Measurements from ENCODE around the gene CES2.

The CES2 gene

DNA sequence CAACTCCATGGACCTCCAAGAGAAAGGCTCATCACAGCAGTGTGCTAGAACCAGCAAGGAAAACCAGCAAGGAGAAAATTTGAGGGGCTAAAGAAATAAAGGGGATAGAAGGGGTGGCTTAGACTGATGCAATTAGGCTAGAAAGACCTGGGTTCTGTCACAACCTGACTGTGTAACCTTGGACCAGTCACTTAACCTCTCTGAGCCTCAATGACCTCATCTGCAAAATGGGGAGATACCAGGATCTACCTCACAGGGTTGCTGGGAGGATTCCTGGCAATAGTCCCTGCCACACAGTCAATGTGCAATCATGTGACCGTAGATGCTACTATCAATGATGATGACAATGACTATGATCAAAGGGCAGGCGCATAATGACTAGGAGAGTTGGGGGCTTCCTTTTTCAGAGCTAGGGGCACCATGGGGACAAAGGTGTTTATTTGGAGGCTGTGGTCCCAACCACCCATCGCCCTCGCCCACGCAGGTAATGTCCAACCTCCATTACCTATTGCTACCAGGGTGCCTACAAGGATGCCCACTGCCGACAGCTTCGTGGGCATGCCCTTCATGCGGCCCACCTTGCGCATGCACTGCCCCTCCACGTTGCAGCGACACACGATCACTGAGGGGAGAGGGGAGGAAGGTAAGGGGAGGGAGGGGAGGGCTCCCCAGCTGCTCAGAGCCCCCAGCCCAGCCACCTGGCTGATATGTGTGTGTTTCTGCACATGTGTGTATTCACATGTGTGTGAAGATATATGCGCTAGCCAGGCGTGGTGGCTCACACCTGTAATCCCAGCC is 26.4 kb upstream of the CES2 start:
- H3K4me3 Mint-ChIP-seq = no peak overlapping the region
- H3K27me3 Mint-ChIP-seq = no peaks in the 10 kb centered on the region
- no peak overlapping the region for H3K27ac Mint-ChIP-seq
- no peaks in the 10 kb centered on the region for H3K9me3 Mint-ChIP-seq
- no peaks in the 10 kb centered on the region for H3K36me3 Mint-ChIP-seq (ENCODE audit: low read depth)
- no peaks in the 10 kb centered on the region for H3K4me1 Mint-ChIP-seq (ENCODE audit: low read depth)

DNA sequence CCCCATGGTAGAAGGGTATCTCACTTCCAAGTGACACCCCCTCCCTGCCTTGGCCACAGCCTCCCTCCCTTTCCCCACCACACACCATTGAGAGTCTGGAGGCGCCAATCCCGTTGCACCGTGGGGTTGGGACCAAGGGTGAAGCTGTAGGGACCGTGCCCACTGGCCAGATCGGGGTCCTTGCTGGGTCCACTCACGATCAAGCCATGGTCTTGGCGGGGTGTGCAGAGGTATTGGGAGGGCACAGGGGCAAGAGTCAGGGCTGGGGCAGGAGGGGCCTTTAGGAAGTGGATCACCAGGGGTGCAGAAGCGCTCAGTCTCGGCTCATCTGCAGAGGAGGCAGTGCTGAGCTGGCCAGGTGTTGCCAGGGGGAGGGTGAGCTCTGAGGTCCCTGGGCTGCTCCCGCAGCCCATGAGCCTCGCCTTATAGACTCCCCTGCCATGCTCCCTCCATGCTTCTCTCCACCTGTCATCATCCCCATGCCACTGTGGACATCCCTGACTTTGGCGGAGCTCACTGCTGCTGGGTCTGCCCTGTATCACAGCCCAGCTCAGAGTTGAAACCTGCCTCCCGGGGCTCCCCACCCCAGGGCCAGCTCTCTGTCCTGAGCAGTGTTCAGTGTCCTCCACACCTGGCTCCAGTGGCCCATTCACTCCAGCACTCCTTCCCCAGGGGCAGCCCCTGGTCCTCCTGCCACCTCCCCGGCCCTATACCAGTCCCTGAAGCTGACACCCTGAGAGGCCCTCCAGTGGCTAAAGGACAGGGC is 25.0 kb upstream of the CES2 start:
- Mint-ChIP-seq H3K27me3 (no peaks in the 10 kb centered on the region), H3K4me1 (ENCODE audit: low read depth) (no peaks in the 10 kb centered on the region), H3K9me3 (no peaks in the 10 kb centered on the region), H3K27ac (no peak overlapping the region), H3K36me3 (ENCODE audit: low read depth) (no peaks in the 10 kb centered on the region), H3K4me3 (no peak overlapping the region)

DNA sequence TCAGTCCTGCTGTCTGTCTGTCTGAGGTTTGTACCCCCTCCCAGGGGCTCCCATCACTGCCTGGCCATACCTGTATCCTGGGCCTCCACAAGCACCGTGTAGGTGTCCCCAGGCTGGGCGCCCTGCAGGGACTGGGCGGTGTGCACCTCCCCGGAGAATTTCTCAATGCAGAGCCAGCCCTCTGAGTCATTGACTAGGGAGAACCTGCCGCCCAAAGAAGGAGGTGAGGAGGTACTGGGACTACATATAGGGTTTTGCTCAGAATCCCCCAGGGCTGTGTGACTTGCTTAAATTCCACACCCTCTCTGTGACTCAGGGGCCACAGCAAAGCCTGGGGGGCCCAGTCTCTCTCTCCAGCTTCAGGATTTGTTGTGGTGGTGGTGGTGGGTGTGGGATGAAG is 24.2 kb upstream of the CES2 start:
- H3K27ac Mint-ChIP-seq = no peak overlapping the region
- no peaks in the 10 kb centered on the region for H3K36me3 Mint-ChIP-seq (ENCODE audit: low read depth)
- H3K27me3 Mint-ChIP-seq = no peaks in the 10 kb centered on the region
- H3K4me1 Mint-ChIP-seq (ENCODE audit: low read depth) = no peaks in the 10 kb centered on the region
- H3K4me3 Mint-ChIP-seq = no peak overlapping the region
- H3K9me3 Mint-ChIP-seq = no peaks in the 10 kb centered on the region

DNA sequence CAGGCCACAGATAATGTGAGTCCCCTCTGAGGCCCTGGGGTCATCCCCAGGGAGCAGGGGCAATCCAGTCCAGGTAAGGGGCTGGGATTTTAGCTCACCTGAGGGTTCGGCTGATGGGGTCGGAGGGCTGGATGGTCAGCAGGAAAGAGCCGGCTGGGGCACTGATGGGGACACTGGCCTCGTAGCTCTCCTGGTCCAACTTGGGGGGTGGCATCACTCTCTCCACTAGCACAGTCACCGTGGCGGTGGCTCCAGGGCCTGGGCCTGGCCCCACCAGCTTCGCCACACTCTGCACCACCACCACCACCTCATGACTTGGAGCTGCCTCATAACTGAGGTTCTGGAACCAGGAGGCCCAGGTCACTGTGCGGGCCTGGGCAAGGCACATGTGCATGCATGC is 23.5 kb upstream of the CES2 start:
- no peaks in the 10 kb centered on the region for H3K9me3 Mint-ChIP-seq
- no peaks in the 10 kb centered on the region for H3K36me3 Mint-ChIP-seq (ENCODE audit: low read depth)
- no peaks in the 10 kb centered on the region for H3K27me3 Mint-ChIP-seq
- H3K4me3 Mint-ChIP-seq = no peak overlapping the region
- H3K27ac Mint-ChIP-seq = no peak overlapping the region
- no peaks in the 10 kb centered on the region for H3K4me1 Mint-ChIP-seq (ENCODE audit: low read depth)

DNA sequence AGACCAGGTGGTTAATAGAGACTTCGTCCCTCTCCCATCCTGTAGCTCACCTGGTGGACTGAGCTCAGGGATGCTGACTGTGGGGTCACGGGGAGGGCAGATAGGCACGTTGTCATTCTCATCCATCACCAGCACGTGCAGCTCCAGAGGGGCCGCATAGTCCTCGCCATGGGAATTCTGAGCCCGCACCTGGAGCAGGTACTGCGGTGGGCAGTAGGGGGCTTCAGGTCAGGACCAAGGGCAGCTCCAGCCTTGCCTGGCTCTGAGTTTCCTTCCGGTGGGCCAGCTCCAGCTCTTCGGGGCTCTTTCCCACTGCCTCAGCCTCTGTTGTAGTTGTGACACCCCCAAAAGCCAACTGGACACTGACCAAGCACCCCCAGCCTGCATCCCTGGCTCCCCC is 22.2 kb upstream of the CES2 start:
- Mint-ChIP-seq H3K9me3 (no peaks in the 10 kb centered on the region), H3K4me1 (ENCODE audit: low read depth) (no peaks in the 10 kb centered on the region), H3K36me3 (ENCODE audit: low read depth) (no peaks in the 10 kb centered on the region), H3K4me3 (no peak overlapping the region), H3K27ac (no peak overlapping the region), H3K27me3 (no peaks in the 10 kb centered on the region)

DNA sequence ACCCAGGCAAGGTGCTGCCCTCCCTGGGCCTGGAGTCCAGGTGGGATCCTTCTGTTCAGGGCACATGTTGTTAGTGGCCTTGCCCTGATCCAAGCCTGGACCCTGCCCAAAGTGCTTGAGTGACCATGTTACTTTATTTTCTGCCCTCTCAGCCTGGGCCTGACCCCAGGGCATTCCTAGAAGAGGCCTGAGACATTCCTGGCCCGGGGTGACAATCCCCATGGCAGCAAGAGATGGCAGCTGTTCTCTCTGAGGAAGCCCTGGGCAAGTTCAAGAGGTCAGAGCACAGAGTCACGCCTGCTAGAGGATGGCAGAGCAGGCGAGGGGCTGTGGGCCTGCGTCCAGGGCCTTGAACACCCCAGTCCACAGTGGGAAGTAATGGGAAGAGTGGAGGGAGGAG is 21.6 kb upstream of the CES2 start:
- Mint-ChIP-seq H3K27me3 (no peaks in the 10 kb centered on the region), H3K4me3 (no peak overlapping the region), H3K4me1 (ENCODE audit: low read depth) (no peaks in the 10 kb centered on the region), H3K27ac (no peak overlapping the region), H3K9me3 (no peaks in the 10 kb centered on the region), H3K36me3 (ENCODE audit: low read depth) (no peaks in the 10 kb centered on the region)

DNA sequence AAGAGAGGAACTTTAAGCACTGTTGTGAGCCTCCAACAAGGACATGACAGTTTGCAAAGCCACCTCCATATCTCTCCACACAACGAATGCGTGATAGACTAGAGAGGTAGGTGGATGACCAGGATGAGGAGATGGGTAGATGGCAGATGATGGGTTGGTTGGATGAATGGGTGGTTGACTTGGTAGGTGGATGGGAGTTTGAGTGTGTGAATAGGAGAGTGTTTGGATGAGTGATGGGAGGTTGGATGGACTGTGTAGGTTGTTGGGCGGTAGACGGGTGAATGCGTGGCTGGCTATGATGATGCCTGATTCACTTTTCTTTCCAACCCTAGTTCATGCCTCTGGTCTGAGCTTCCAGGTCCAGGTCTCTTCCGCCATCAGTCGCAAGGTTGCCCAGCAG is 20.8 kb upstream of the CES2 start:
- peaks cover 4% of the 10 kb centered on the region for H3K27me3 Mint-ChIP-seq

DNA sequence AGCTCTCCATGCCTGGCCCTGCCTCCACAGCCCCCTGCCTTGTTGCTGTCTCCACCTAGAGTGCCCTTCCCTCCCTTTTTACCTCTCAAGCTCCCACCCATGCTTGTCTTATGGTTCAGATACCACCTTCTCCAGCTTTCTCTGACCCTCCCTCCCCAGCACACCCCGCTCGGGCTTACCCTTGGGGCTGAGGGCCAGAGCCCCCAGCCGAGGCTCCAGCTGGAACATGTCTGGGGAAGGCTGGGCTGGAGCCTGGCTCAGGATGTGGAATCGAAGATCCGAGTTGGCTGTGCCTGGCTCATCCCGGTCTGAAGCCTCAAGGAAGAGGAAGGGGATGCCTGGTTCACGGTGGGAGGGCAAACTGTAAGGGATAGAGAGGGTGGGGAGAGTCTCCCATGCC is 20.3 kb upstream of the CES2 start:
- Mint-ChIP-seq H3K4me1 (ENCODE audit: low read depth) (no peaks in the 10 kb centered on the region), H3K36me3 (ENCODE audit: low read depth) (no peaks in the 10 kb centered on the region), H3K27me3 (peaks cover 4% of the 10 kb centered on the region), H3K27ac (no peak overlapping the region), H3K4me3 (no peak overlapping the region), H3K9me3 (no peaks in the 10 kb centered on the region)

More for the DNA sequence above, 20.8 kb upstream of the CES2 start:
- H3K4me1 Mint-ChIP-seq (ENCODE audit: low read depth) = no peaks in the 10 kb centered on the region
- no peak overlapping the region for H3K4me3 Mint-ChIP-seq
- no peaks in the 10 kb centered on the region for H3K36me3 Mint-ChIP-seq (ENCODE audit: low read depth)
- no peaks in the 10 kb centered on the region for H3K9me3 Mint-ChIP-seq
- no peak overlapping the region for H3K27ac Mint-ChIP-seq

DNA sequence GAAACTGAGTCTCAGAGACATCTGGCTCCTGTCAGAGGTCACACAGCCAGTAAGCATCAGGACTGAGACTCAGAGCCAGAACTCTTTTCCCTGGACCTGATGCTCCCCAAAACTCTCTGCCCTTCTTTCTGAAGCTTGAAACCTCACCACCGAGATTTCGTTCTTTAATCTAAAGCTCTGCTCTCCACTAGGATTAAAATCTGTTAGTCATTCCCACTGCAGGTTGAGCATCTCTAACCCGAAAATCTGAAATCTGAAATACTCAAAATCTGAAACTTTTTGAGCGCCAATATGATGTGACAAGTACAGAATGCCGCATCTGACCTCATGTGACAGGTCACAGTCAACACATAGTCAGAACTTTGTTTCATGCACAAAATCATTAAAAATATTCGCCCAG is 18.8 kb upstream of the CES2 start:
- Mint-ChIP-seq H3K4me1 (ENCODE audit: low read depth) (no peaks in the 10 kb centered on the region), H3K36me3 (ENCODE audit: low read depth) (no peaks in the 10 kb centered on the region), H3K4me3 (no peak overlapping the region), H3K27ac (no peak overlapping the region), H3K9me3 (no peaks in the 10 kb centered on the region), H3K27me3 (peaks cover 11% of the 10 kb centered on the region)

DNA sequence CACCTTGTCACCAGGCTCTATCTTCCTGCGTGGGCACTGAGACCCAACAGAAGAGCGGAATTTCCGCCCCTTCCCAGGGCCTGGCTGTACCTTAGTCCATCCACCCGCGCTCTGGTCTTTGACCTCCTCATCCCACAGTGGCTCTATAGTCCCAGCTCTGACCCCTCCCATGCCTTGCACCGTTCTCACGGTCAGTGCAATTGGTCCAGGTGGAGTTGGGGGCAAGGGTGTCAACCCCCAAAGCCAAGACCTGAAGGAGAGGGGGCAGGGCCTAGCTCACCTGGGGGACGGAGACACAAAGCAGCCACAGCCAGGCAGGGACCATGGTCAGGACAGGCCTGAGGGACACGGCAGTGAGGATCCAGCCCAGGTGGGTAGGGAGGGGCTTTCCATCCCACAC is 17.6 kb upstream of the CES2 start:
- H3K4me3 Mint-ChIP-seq = no peak overlapping the region
- no peaks in the 10 kb centered on the region for H3K4me1 Mint-ChIP-seq (ENCODE audit: low read depth)
- no peaks in the 10 kb centered on the region for H3K36me3 Mint-ChIP-seq (ENCODE audit: low read depth)
- H3K9me3 Mint-ChIP-seq = no peaks in the 10 kb centered on the region
- no peak overlapping the region for H3K27ac Mint-ChIP-seq
- peaks cover 11% of the 10 kb centered on the region for H3K27me3 Mint-ChIP-seq

DNA sequence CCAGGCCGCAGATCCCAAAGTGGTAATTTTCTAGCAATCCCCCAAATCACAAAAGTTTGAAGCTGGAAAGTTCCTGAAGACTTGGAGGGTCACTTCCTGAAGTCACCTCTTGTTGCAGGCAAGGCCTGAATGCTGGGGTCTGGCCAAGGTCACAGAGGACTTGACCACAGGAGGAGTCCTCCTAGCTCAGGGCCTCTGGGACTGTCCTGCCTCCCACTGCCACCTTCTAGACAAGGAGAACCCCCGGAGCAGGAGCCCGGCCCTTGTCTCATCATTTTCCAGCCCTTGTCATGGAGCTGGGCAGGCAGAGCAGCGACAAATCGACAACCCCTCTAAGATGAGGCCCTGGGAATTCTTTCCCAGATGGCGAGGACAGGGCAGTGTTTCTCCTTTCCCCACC is 17.0 kb upstream of the CES2 start:
- H3K27me3 Mint-ChIP-seq = peaks cover 14% of the 10 kb centered on the region

DNA sequence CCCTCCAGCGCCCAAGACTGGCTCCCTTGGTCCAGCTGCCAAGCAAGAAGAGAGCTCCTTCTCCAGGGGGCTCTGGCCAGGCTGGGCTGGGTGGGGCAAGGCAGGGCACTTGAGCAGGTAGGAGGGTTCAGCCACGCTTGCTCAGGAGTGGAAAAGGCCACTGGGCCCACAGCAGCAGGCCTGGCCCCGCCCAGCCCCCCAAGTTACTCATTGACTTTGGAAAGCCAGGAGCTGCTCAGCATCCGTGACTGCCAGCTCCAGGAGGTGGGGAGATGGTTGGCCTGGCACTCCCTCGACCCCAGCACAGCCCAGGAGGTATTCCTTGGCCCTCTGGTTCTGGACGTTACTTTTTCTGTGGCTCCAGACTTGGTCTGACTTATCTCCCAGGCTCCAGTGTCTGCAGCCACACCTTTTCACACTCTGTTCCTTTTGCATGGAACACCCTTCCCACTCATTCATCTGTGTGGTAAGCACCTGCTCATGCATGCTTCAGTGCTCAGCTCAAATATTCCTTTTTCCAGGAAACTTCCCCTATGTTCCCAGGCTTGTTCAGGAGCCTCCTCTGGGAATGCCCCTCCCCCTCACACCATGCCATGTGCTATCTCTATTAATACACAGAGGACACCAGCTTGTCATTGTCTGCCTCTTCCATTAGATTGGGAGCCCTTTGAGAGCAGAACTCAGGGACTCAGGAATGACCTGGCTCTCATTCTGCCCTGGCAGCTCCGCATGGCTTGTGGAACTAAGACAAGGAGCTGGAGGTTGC is 16.3 kb upstream of the CES2 start, which contains the start of gene CDH16:
Gene CDH16 (minus strand): TSS at position 83 of the 766 bp plus-strand sequence. CDS start 820 bp downstream, outside the sequence.
- no peaks in the 10 kb centered on the region for H3K9me3 Mint-ChIP-seq
- no peak within 1 kb of the TSS for H3K4me3 Mint-ChIP-seq
- H3K27me3 Mint-ChIP-seq = peaks cover 20% of the 10 kb centered on the region
- no peak within 1 kb of the TSS for H3K27ac Mint-ChIP-seq
- H3K4me1 Mint-ChIP-seq (ENCODE audit: low read depth) = no peaks in the 10 kb centered on the region
- H3K36me3 Mint-ChIP-seq (ENCODE audit: low read depth) = no peaks in the 10 kb centered on the region

More for the DNA sequence above, 17.0 kb upstream of the CES2 start:
- Mint-ChIP-seq H3K4me3 (no peak overlapping the region), H3K27ac (no peak overlapping the region), H3K4me1 (ENCODE audit: low read depth) (no peaks in the 10 kb centered on the region), H3K36me3 (ENCODE audit: low read depth) (no peaks in the 10 kb centered on the region), H3K9me3 (no peaks in the 10 kb centered on the region)

DNA sequence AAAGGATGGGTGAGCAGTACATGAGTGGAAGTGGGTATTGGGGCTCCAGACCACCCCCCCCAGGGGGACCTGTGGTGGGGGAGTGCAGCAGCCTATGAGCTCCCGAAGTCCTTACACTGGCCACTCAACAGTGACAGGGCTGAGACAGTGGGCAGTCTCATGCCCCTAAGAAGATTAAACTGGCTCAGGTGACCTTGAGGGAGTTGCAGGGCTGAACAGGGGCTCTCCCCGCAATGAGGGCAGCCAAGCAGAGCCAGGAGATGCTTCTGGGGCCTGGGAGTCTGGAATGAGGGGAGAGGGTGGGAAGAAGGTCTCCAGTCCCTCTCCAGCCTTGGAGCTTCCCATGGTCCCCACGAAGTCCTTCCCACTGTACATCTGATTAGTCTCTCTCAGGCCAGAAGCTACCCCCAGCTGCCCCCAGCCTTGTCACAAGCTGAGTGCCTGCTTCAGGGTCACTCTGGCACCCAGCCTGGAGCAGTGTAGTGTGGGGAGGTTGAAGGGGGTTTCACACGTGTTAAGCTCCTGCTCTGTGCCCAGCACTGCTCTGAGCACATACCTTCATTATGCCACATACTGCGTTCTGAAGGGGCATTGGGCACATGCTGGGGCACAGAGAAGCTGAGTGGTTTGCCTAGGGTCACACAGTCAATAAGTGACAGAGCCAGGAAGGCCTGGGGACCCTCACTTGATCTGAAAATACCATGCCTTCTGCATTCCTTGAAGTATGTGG is 15.6 kb upstream of the CES2 start:
- H3K27ac Mint-ChIP-seq = no peak overlapping the region
- H3K4me3 Mint-ChIP-seq = no peak overlapping the region
- peaks cover 25% of the 10 kb centered on the region for H3K27me3 Mint-ChIP-seq
- no peaks in the 10 kb centered on the region for H3K36me3 Mint-ChIP-seq (ENCODE audit: low read depth)
- H3K9me3 Mint-ChIP-seq = no peaks in the 10 kb centered on the region
- H3K4me1 Mint-ChIP-seq (ENCODE audit: low read depth) = peaks cover 2% of the 10 kb centered on the region

DNA sequence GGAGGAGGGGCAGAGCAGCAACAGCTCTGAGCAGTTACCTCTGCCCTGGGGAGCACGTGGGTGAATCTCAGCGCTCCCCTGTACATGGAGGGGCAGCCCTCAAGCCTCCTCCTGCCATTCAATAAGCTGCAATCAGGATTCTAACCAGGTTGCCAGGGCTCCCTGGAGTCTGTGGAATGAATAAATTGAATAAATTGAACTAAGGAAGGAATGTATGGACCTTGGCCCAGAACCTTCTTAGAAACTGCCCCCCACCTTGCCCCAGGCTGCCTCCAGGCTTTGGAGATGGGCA is 15.1 kb upstream of the CES2 start:
- no peak overlapping the region for H3K27ac Mint-ChIP-seq
- H3K36me3 Mint-ChIP-seq (ENCODE audit: low read depth) = no peaks in the 10 kb centered on the region
- no peaks in the 10 kb centered on the region for H3K9me3 Mint-ChIP-seq
- peaks cover 26% of the 10 kb centered on the region for H3K27me3 Mint-ChIP-seq
- H3K4me1 Mint-ChIP-seq (ENCODE audit: low read depth) = peaks cover 4% of the 10 kb centered on the region
- no peak overlapping the region for H3K4me3 Mint-ChIP-seq
